Natural killer cell (primary cell): Measurements from ENCODE around the gene DYRK3. TPM values are rescaled to one million over a fixed set of nuclear protein-coding genes. Genes with fewer than 3 reads are reported as not detected.

Source experiments
- ATAC-seq, 3 donors: fragments of 150-1000 bp in 2 of 3; fragments of 200-7000 bp in 1 of 3; cut with Tn5 transposase; 1 replicate in 1 of 3; 2 replicates in 2 of 3; pipeline ENCODE4 v1.10.0; 2021; ENCODE audit warnings: mild to moderate bottlenecking in 2 of 3, moderate library complexity in 2 of 3
- DNase-seq, 2 donors: peaks; one replicate each; pipeline versions ENCODE4 v3.0.0 to v3.0.0-alpha.2; 2013 to 2021; ENCODE audit warnings: mixed read lengths in 1 of 2
- H3K27ac ChIP-seq: one replicate; pipeline ENCODE4 v1.5.1; 2013; ENCODE audit warnings: mild to moderate bottlenecking, low read length
- H3K27me3 ChIP-seq: one replicate; pipeline ENCODE4 v1.6.1; 2013; ENCODE audit warnings: low read length; ENCODE audit not compliant: control insufficient read depth, insufficient read depth
- H3K36me3 ChIP-seq: one replicate; pipeline ENCODE4 v1.6.1; 2013; ENCODE audit warnings: low read length; ENCODE audit not compliant: control insufficient read depth, insufficient read depth
- H3K4me1 ChIP-seq: one replicate; pipeline ENCODE4 v1.6.1; 2013; ENCODE audit warnings: low read length; ENCODE audit not compliant: control insufficient read depth, insufficient read depth
- H3K4me3 ChIP-seq: one replicate; pipeline ENCODE4 v1.5.1; 2013; ENCODE audit warnings: low read length
- H3K9me3 ChIP-seq: one replicate; pipeline ENCODE4 v1.6.1; 2013; ENCODE audit warnings: low read length; ENCODE audit not compliant: control insufficient read depth, insufficient read depth
- H3K27ac Mint-ChIP-seq, 2 donors: one replicate each; pipeline ENCODE4 v1.8.0; 2022; ENCODE audit warnings: mild to moderate bottlenecking in 2 of 2, mixed read lengths in 2 of 2, moderate library complexity in 1 of 2
- H3K27me3 Mint-ChIP-seq, 2 donors: one replicate each; pipeline ENCODE4 v1.8.0; 2022; ENCODE audit warnings: low read depth in 2 of 2, mixed read lengths in 2 of 2
- H3K36me3 Mint-ChIP-seq: one replicate; pipeline ENCODE4 v1.8.0; 2022; ENCODE audit warnings: mixed read lengths
- H3K4me1 Mint-ChIP-seq, 2 donors: one replicate each; pipeline ENCODE4 v1.8.0; 2022; ENCODE audit warnings: mixed read lengths in 2 of 2
- H3K4me3 Mint-ChIP-seq: one replicate; pipeline ENCODE4 v1.8.0; 2022; ENCODE audit warnings: mild to moderate bottlenecking, moderate library complexity, mixed read lengths
- H3K9me3 Mint-ChIP-seq, 2 donors: one replicate each; pipeline ENCODE4 v1.8.0; 2022; ENCODE audit warnings: mixed read lengths in 2 of 2
- WGBS: methylation state at CpG from one replicate; pipeline ENCODE4 v1.1.7; 2013; ENCODE audit warnings: missing lambda C conversion rate; ENCODE audit not compliant: insufficient coverage; 5-methylcytosine and 5-hydroxymethylcytosine counted together
- intact Hi-C: fragments of 100-400 bp; cut with micrococcal nuclease; formaldehyde crosslinking; loops from one replicate; pipeline ENCODE4 v1.14.2; 2022
- total RNA-seq, 4 donors: library from RNA; stranded (reverse); fragments of 120-200 nt in 1 of 4; gene quantifications; one replicate each; pipeline versions ENCODE4 v1.2.3 to v1.2.4, GENCODE V29; 2013 to 2022
- TF ChIP-seq, protein P1 (sequence below): fragments of 200-600 bp; IDR thresholded peaks from one replicate; pipeline ENCODE4 v1.8.0; 2022; ENCODE audit warnings: antibody characterized with exemption

Gene DYRK3
- total RNA-seq, 3 donors from 2014 or later (not counting 1 experiment from before 2014, with no cell fraction given), result 0.16 to 0.66 (median 0.43) TPM

GRCh38 chr1:206684003-206684402 is 48.7 kb downstream of the DYRK3 start:
- H3K4me3 Mint-ChIP-seq, result peak overlapping the region; percentile 80
- H3K27ac Mint-ChIP-seq, result peak overlapping the region; percentile 54 to 74
- TF ChIP-seq, protein P1, sequence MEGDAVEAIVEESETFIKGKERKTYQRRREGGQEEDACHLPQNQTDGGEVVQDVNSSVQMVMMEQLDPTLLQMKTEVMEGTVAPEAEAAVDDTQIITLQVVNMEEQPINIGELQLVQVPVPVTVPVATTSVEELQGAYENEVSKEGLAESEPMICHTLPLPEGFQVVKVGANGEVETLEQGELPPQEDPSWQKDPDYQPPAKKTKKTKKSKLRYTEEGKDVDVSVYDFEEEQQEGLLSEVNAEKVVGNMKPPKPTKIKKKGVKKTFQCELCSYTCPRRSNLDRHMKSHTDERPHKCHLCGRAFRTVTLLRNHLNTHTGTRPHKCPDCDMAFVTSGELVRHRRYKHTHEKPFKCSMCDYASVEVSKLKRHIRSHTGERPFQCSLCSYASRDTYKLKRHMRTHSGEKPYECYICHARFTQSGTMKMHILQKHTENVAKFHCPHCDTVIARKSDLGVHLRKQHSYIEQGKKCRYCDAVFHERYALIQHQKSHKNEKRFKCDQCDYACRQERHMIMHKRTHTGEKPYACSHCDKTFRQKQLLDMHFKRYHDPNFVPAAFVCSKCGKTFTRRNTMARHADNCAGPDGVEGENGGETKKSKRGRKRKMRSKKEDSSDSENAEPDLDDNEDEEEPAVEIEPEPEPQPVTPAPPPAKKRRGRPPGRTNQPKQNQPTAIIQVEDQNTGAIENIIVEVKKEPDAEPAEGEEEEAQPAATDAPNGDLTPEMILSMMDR, result no peak
- WGBS, result 72% methylated on average over 7 of the region's 8 CpGs
- Histone ChIP-seq H3K36me3 (no peaks in the 10 kb centered on the region), H3K4me1 (peaks cover 48% of the 10 kb centered on the region), H3K27me3 (no peaks in the 10 kb centered on the region), H3K9me3 (no peaks in the 10 kb centered on the region), H3K4me3 (no peak overlapping the region), H3K27ac (no peak overlapping the region)
- no peak for DNase-seq
- H3K4me1 Mint-ChIP-seq, result peaks cover 27 to 43% of the 10 kb centered on the region in 2 donors
- no peak for ATAC-seq
- intact Hi-C loops, result loop anchor here (2.0 kb wide), 1 partner anchor 31 kb away; no protein-coding TSS in a partner anchor
- H3K36me3 Mint-ChIP-seq, result no peaks in the 10 kb centered on the region
- H3K9me3 Mint-ChIP-seq, result no peaks in the 10 kb centered on the region
- H3K27me3 Mint-ChIP-seq, result no peaks in the 10 kb centered on the region

DNA sequence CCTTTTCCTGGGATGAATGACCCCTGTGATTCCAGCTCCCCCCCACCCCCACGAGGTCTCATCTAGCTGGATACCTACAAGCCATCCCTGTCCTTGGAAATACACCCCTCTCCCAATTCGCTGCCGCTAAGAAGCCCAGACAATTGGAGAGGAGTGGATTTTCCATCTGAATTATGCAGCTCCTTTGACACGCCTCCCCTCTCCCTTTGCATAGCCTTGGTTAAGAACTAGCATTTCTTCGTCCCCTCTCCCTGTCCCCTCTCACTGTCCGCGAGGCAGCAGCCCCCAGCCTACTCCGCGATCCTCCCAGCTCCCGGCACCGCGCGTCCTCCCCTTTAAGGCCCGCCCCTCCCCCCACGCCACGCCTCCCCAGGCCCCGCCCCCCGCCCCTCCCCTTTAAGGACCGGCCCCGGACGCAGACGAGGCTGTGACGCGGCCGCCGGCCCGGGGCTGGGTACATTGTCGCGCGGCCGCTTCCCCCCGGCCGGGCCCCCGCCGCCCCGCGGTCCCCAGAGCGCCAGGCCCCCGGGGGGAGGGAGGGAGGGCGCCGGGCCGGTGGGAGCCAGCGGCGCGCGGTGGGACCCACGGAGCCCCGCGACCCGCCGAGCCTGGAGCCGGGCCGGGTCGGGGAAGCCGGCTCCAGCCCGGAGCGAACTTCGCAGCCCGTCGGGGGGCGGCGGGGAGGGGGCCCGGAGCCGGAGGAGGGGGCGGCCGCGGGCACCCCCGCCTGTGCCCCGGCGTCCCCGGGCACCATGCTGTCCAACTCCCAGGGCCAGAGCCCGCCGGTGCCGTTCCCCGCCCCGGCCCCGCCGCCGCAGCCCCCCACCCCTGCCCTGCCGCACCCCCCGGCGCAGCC is 49.4 kb downstream of the DYRK3 start, which contains the start of gene MAPKAPK2:
Gene MAPKAPK2, plus strand, starts transcription at position 428 of the 856 bp plus-strand sequence. Its CDS starts 325 bp downstream, at position 753.
- H3K4me1 Mint-ChIP-seq, result peaks cover 34 to 49% of the 10 kb centered on the region in 2 donors
- peaks cover 47% of the 10 kb centered on the region for H3K4me1 ChIP-seq
- H3K36me3 ChIP-seq, result no peaks in the 10 kb centered on the region
- H3K9me3 ChIP-seq, result no peaks in the 10 kb centered on the region
- peak within 1 kb of the TSS; percentile 92 for H3K4me3 ChIP-seq
- H3K27ac Mint-ChIP-seq, result peak within 1 kb of the TSS; percentile 96
- intact Hi-C loops, result loop anchor here (2.0 to 5.0 kb wide), 2 partner anchors 30 to 43 kb away; no protein-coding TSS in a partner anchor
- DNase-seq, result peak; percentile 75 to 88
- no peaks in the 10 kb centered on the region for H3K36me3 Mint-ChIP-seq
- ATAC-seq, result peak; percentile 74 to 86 (median 81)
- H3K27me3 Mint-ChIP-seq, result no peaks in the 10 kb centered on the region
- peak within 1 kb of the TSS; percentile 89 for H3K4me3 Mint-ChIP-seq
- no peaks in the 10 kb centered on the region for H3K27me3 ChIP-seq
- H3K9me3 Mint-ChIP-seq, result no peaks in the 10 kb centered on the region
- peak within 1 kb of the TSS; percentile 83 for H3K27ac ChIP-seq
- TF ChIP-seq, protein P1, result no peak
- WGBS, result under 1% methylated on average over 69 of the region's 82 CpGs

DNA sequence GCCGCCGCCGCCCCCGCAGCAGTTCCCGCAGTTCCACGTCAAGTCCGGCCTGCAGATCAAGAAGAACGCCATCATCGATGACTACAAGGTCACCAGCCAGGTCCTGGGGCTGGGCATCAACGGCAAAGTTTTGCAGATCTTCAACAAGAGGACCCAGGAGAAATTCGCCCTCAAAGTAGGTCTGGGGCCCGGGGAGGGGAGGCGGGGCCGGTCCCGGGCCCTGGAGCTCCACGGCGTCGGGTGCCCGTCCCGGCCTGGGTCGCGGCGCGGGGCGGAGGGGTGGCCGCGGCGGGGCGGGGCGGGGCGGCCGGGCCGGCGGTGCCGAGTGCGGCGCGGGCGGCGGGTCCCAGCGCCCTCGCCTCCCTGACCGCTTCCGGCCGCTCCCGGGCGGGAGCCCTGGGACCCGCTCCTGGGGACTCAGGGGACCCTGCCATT is 50.0 kb downstream of the DYRK3 start:
- TF ChIP-seq, protein P1, result no peak
- peaks cover 51% of the 10 kb centered on the region for H3K4me1 ChIP-seq
- DNase-seq (peak; percentile 45 to 59), ATAC-seq (peak; percentile 25 to 45 (median 29))
- Mint-ChIP-seq H3K4me3 (peak overlapping the region; percentile 89), H3K27ac (peak overlapping the region; percentile 96), H3K27me3 (no peaks in the 10 kb centered on the region), H3K4me1 (peaks cover 41 to 53% of the 10 kb centered on the region in 2 donors), H3K36me3 (no peaks in the 10 kb centered on the region), H3K9me3 (no peaks in the 10 kb centered on the region)
- no peaks in the 10 kb centered on the region for H3K9me3 ChIP-seq
- H3K27me3 ChIP-seq, result no peaks in the 10 kb centered on the region
- H3K4me3 ChIP-seq, result peak overlapping the region; percentile 92
- intact Hi-C loops, result loop anchor here (2.0 to 5.0 kb wide), 2 partner anchors 29 to 42 kb away; no protein-coding TSS in a partner anchor
- H3K27ac ChIP-seq, result peak overlapping the region; percentile 83
- H3K36me3 ChIP-seq, result no peaks in the 10 kb centered on the region
- under 1% methylated on average over 48 of the region's 48 CpGs for WGBS
